Measurements from ENCODE around the gene SEC61B.

SEC61B gene

GRCh38 chr9:99274016-99274415, 51.9 kb downstream of the SEC61B start:
- DNase-seq (ENCODE audit: low spot score), result no peak

GRCh38 chr9:99274495-99274894, 52.4 kb downstream of the SEC61B start:
- DNase-seq (ENCODE audit: low spot score), result no peak

Measured in left forelimb (tissue), 1 donor.